HL-60/S4 treated with phorbol 12-myristate 13-acetate at 8.2 ng/mL for 4 days and 3 days (cell line): ENCODE results near the gene DENND1A.

Experiments
- in situ Hi-C: fragments of 300-500 bp; cut with MboI; formaldehyde crosslinking; loops from 2 replicates; pipeline ENCODE4 v1.15.0; 2022; ENCODE audit warnings: low sequenced_read_pairs

Gene DENND1A

DNA sequence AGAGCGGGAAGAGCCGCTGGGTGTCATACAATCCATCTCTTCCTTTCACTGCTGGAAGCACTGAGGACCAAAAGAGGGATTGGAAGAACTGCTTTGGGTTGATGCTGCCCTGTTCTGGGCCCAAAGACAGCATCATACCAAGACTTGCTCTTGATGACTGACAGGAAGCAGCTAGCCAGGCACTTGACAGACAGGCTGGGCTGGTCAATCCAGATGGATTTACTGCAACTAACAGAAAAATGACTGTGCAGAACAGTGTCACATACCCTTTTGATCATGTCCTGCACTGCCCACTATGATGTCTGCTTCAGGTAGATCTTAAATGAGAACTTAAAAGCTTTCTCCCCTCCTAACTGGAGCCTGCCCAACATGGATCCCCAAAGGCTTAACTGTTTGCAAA lies 416.4 kb downstream of the DENND1A start:
- in situ Hi-C loops = no loop called here

DNA sequence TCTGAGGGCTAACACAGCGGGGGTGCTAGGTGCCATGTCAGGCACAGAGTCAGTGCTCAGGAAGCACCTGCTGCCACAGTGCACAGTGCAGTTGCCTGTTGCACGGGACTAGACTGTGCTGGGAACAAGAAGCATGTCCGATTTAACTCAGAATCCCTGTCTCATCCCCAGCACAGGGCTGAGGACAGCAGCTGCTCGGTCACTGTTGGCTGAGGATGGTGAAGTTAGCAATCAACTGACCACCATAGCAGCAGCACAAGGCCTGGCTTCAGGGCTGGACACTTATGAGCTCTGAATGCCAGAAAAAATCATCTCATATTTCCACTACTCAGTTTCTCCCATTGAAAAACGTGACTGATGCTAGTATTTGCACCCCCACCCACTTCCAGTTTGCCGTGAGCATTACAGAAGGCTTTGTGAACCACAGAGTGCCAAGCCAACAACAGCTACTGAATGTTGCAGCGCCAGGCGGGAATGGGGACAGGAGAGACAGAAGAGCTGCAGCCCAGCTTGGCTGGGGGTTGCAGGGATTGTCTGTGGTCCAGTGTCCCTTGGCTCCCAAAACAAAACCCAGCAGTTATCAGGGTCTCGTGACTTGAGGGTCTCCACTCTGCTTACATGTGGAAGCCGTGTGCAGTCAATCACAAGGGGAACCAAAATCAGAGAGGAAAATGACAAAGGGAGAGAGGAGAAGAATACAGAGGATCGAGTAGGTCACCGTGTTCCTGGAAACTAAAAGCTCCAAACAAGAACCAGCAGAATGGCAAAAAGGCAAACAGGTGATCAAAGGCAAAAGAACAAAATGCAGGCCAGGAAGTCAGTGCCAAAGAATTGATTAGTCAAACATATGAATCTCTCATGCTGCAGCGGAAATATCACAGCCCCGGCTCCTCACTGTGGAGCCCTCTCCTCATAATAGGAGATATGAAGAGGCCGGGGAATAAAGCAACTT lies 418.3 kb downstream of the DENND1A start:
- in situ Hi-C loops = no loop called here

DNA sequence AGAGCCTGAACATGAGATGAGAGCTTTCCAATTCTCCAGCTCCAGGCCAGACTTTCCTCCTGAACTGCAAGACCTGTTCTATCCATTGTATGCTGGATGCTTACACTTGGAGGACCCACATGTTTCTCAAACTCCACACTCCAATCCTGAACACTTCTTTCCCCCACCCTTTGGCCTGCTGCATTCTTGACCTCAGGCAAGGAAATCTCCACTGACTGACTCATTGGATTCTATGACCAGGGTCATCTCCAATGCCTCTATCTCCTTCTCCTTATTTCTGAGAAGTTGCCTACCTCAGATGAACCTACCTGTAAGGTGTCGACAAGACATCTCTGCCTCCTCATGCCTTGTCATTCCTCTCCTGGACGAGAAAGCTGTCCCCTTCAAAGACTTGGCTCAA lies 420.3 kb downstream of the DENND1A start:
- in situ Hi-C loops = no loop called here

DNA sequence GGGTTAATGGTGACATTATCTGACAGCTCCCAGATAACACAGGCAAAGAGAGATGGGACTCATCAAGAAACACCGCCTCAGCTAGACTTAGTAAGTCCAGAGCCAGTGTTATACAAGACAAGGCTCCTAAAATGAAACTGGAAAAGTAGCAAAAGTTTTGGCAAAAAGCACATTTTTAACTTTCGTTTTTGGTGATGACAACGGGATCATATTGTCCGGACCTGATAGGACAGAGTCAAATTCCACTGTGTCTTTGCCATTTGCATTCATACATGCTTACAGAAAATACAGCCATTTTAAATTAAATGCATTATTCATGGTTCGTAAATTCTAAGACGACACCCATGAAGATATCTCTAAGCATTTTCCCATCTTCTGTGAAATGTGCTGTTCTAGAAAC lies 421.9 kb downstream of the DENND1A start:
- in situ Hi-C loops = no loop called here

DNA sequence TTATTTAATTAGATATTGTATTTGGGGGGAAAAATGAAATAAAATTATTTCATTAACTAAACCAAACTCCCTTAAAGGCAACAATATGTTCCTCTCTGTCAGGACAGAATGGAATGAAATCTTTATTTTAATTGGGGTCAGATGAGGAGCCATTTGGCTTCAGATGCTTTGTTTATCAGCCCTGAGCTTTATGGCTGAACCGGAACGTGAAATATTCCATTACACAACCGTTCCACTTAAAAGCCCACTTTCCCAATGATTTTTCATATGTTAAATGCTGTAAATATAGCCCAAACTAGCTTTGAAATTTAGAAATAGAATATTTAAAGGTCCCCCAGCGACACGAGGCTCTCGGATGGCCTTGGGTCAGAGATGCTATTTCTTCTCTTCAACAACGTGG lies 424.4 kb downstream of the DENND1A start:
- in situ Hi-C loops = no loop called here

DNA sequence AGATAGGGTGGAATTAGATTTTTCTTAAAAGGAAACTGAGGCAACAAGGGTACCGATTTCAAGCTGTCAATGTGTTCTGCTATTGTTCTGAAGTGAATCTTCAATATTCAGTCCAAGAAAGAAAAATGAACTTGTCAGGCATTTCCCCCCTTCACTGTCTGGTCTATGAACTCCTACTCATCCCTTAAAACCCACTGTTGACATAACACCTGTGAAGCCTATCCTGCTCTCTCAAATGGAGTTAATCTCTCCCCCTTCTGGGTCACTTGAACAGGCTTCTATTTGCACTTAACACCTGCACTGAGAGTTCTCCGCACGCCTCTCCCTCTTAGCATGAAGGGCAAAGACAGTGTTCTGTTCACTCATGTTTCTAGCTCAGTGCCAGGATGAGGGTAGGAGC lies 429.6 kb downstream of the DENND1A start:
- in situ Hi-C loops = no loop called here

DNA sequence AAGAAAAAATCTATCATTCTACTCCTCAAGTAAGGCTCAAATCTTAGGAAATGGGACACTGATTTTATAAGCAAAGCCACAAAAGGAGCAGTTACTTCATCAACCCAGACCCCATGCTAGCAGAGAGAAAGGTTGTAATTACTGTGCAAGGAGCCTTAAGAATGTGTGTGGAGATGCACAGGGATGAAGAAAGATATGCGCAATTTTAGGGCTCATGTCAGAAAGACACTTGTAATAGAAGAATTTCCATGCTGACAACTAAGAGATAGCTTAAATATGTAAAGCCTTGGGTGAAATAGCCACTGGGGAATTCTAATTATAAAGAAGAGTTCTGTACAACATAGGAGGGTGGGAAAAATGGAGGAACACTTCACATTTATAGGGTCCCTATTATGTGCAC lies 432.1 kb downstream of the DENND1A start:
- in situ Hi-C loops = no loop called here

DNA sequence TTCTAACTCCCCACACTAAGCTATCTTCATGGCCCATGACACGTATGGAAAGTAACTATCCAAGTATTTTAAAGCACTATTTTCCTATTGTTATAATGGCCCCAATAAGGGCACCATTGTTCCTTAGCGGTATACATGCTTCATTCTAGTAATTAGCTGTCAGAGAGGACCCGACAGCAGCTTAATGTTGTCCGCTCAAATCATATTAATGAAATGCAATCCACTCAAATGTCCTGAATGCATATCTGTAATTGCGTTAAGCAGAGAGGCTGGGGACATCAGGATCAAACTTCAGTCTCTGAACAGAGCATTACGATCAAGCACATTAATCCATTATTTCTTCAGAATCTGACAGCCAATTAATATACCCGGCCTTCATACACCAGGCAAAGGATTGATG lies 434.2 kb downstream of the DENND1A start:
- in situ Hi-C loops = no loop called here

DNA sequence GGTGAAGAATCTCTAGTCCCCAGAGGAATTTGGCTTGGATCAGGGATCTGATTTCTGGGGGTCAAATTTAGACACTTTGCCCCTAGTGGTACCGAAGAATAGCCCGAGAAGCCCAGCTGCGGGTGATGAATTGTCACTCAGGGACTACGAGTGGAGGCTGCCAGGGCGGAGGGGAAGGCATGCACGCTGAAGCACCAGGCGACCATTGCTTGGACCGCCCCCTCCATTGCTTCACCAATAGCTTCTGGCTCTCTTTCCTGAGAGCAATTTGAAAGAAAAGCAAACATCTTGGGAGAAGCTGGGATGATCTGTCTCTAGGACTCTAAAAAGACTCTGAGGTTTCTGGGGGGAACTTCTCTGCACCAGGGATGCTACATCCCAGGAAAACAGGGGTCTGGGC lies 436.3 kb downstream of the DENND1A start:
- in situ Hi-C loops = no loop called here

DNA sequence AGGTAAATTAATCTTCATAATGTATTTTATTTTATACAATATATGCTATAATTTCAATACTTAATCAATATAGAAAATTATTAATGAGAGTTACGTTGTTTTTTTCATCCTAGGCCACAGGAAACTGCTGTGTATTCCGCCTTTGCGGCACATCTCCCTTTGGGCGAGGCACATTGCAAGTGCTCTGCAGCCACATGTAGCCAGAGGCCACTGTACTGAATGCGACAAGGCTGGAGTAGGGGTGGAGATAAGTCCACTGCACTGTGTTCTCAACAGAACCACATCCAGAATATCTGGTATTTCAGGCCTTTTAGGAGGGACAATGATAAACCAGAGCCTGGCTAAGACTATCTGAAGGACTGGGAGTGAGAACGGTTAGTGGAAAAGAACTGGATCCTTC lies 439.2 kb downstream of the DENND1A start:
- in situ Hi-C loops = no loop called here

DNA sequence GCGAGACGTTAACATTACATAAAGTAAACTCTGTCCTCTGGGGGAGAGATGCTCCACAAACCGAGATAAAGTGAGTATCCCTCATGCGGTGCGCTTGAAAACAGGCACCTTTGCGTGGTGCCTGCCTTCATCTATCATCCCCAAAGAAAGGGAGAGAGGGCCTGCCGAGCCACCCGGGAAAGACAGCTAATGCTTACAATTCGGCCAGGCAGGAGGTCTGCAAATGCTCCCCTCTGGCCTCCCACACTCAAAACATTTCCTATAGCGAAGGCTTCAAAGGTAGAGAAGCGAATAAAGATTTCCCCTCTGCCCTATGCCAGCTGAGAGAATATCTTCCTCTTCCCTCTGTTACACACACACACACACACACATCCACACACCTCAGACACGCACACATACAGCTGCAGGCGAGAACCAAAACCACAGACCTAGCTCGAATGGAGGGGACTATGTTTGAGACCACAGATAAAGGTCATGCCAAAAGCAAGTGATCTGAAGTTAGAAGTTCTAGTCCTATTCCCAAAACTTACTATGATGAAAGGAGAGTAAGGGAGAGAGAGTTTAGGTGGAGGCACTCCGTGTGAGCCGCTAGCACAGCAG lies 441.1 kb downstream of the DENND1A start:
- in situ Hi-C loops = no loop called here

DNA sequence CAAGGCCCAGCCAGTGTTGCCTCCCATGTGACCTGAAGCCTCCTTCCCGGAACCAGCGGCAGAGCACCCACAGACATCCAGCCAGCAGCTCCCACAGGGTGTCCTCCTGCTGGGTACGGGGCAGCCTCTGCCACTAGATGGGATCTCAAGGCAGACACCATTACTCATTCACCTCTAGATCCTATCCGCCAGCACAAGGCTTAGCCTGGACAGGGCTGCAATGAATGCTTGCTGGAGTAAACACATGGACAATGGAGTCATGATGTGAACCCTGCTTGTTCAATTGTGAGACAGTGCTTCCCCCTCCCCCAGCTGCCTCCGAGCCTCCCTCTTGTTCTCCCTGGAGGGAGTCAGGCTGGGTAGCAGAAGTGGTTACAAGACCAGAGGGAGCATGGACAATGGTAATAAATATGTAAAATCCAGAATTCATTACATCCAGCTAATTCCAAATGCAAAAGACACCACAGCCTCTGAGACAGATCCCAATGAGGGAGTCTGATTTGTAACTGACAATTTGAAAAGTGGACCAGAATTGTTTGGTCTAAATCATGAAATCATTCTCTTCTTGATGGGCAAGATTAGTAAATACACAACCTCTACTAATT lies 441.9 kb downstream of the DENND1A start:
- in situ Hi-C loops = no loop called here

DNA sequence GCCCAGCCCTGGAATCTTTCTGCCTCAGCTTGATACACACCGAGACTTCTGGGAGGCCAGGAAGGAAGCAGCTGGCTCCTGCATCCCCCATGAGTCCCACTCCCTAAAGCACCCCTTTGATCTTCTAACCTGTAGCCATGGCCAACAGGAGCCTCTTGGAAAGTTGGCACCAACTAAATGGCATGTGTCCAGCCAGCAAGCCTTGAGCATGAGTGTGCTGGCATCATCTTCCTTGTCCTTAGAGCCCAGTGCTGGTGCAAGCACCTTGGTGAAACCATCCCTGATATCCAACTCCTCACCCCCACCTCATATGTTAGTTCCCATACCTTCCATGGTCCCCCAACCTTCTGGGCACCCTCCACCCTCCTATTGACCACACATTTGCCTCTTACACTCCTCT lies 443.5 kb downstream of the DENND1A start:
- in situ Hi-C loops = no loop called here

DNA sequence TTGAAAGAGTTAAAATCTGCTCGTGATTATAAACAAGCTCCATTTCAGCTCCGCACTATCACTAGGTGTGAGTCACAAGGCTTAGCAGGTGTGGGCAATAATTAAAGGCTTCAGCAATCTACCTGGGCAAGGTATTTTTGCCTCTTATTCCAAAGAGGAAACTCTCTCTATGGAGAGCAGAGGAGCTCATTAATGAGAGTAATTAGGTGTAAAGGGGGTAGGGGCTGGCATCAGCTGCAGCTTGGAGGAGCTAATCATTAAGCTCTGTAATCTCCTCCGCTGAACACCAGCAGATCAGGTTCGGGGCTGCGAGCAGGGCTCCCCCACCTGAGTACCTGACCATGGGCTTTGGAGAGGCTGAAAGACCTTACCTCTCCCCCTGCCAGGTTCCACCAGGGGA lies 444.7 kb downstream of the DENND1A start:
- in situ Hi-C loops = no loop called here

DNA sequence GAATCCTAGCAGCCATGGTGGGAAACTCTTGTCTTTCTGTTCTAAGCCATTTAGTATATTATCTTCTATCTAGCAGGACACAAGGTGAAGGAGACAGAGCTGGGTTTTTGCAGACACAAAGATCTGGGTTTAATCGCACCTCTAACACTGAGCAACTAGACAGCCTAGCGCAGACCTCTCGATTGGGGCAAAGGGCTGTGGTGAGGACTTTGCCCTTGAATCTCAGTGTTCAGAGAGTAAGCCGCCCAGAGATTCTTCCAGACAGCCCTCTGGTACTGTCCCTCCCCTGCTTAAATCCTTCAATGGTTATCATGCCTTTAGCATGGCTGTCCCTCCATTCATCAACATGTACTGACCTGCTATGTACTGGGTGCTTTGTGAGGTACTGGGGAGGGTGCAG lies 445.8 kb downstream of the DENND1A start:
- in situ Hi-C loops = no loop called here

DNA sequence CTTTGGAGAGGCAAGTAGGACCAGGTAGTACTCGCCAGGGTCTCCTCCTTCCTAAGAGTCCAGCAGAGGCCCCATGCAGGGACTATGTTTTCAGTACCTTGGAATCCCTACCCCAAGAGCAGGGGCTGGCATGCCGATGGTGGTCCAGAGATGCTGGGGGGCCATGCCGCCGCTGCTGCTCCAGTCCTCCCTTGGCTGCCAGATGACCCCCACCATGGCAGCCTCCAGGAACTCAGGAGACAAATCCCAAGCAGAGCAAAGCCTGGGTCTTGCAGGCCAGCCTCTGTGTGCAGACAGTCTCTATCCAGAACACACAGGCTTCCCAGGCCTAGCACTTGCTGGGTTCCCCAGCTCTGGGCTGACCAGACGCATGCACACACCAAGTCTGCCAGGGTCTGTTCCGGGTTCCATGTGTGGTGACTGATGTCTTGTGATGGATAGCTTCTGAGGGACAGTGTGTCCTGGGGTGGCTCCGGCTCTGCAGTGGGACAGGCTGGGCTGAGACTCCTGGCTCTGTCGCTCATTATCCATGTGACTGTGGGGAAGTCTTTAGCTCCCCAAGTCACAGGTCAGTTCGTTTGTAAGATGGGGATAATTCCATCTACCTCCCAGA lies 446.6 kb downstream of the DENND1A start:
- in situ Hi-C loops = no loop called here

DNA sequence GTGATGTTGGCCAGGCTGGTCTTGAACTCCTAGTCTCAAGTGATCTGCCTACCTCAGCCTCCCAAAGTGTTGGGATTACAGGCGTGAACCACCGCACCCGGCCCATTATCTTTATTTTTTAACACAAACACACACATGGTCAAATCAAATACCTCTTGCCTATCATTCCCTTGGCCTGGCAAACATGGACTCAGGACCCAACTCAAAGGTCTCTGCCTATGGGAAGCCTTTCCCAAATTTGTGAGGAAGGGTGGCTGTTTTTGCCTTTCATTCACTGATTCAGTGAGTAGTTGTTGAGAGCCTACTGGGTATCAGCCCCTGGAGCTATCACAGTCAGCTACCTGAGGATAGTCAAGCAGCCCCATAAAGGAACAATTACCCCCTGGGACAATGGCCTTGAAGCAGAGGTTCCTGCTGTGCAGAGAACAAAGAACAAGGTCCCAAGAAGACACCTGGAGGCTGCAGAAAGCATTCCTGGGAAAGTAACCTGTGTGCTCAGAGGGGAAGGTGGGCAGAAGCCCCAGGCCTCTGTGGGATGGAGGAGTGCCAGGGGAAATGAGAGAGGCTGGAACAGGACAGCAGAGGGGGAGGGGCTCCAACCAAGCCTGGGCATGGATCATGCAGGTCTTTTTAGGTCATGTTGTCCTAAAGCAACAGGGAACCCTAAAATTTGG lies 447.5 kb downstream of the DENND1A start:
- in situ Hi-C loops = no loop called here

DNA sequence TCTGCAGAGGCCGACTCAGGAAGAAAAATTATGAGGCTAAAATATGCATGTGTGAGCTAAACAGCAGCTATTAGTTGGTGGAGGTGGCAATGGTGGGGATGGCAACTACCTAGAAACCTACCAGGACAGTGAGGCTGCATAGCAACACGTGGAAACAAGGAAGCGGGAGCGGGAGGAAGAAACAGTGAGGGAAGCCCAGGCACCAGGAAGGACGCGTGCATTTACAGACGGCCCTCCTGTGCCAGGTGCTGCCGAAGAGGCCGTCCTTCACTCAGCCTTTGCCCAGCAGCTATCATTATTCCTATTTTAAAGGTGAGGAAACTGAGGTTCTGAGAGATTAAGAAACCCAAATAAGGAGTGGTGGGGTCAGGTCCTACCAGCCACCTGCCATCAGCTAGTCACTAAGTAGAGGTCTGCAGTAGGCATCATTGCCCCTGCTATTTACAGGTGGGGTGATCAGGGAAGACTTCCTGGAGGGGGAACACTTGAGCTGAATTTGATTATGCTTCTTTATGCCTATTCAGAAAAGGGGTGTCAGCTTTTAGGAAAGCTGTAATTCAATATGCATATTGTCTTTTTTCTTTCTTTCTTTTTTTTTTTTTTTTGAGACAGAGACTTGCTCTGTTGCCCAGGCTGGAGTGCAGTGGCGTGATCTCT lies 448.6 kb downstream of the DENND1A start:
- in situ Hi-C loops = no loop called here

DNA sequence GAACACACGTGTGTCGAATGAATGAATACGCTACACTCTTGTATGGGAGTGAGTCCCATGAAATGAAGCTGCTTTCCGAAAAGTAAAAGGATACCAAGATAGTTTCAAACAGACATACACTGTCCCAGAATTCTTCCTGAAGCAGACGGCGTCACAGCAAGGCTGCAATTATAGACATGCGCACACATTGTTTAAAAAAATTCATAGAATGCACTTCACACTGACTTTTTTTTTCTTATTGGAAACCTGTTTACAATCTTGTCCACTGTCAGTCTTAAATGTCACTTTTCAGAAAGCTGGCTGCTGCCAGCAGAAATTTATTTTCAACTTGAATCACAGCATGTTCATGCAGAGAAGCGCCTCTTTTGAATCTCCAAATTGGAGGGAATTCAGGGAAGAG lies 449.1 kb downstream of the DENND1A start:
- in situ Hi-C loops = no loop called here

DNA sequence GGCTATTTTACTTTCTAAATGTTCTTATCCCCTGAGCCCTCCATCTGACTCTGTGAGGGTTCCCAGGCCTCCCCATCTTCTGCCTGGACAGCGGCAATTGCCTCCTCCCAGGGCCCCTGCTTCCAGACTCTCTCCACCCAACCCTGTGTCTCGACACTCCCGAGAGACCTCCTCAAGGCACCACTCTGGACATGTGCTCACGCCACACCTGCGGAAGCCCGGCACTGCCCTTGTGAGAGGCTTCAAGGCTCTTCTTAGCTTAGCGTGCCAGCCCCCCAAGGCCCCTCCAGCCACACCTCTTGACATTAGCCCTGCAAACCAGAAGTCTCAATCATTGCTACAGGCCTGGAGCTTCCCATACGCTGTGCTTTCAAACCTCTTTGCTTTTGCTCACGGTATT lies 449.8 kb downstream of the DENND1A start:
- in situ Hi-C loops = no loop called here
